ENCODE results near the gene PPID. TPM values are rescaled to one million over a fixed set of nuclear protein-coding genes. Genes with fewer than 3 reads are reported as not detected.

The PPID gene
- total and polyA plus RNA-seq, 2 of the 4 experiments (the other 2 are of a cell fraction), result 11.8 to 21.1 TPM

- Histone ChIP-seq H2BK20ac (ENCODE audit: low read depth, low read length) (peak within 1 kb of the TSS; percentile 50; the same call in 1 of the 2 replicates), H4K8ac (ENCODE audit: low read depth in 2 of 2, low read length in 2 of 2) (peak within 1 kb of the TSS; percentile 16 to 87; a peak in 3 of 4 replicates), H3K4me3 (ENCODE audit: insufficient read depth, low read depth, low read length) (peak within 1 kb of the TSS; percentile 65), H4K20me1 (ENCODE audit: insufficient read depth, low read length) (no peaks in the 10 kb centered on the region), H3K9me1 (ENCODE audit: insufficient read depth, low read length) (no peaks in the 10 kb centered on the region), H3K27me3 (ENCODE audit: control insufficient read depth, insufficient read depth, low read length) (no peaks in the 10 kb centered on the region), H2BK120ac (ENCODE audit: low read depth, low read length) (peak within 1 kb of the TSS; percentile 69), H3K56ac (ENCODE audit: extremely low read depth, insufficient read depth, low read length) (peak within 1 kb of the TSS; percentile 69), H3K4me1 (ENCODE audit: control insufficient read depth, insufficient read depth, low read length) (no peaks in the 10 kb centered on the region), H2AK5ac (ENCODE audit: low read depth, low read length) (peak within 1 kb of the TSS; percentile 3; the same call in 1 of the 2 replicates), H3K9ac (ENCODE audit: low read depth, low read length) (peak within 1 kb of the TSS; percentile 82), H3K9me3 (ENCODE audit: control insufficient read depth, insufficient read depth, low read length) (no peaks in the 10 kb centered on the region), H3K27ac (ENCODE audit: insufficient read depth, low read length) (peak within 1 kb of the TSS; percentile 81), H4K5ac (ENCODE audit: low read depth, low read length) (0 out of 2 replicates have a peak within 1 kb of the TSS, but pooled peaks have one; percentile 3), H3K4me2 (ENCODE audit: low read depth, low read length) (peak within 1 kb of the TSS; percentile 96), H4K91ac (ENCODE audit: insufficient read depth, low read depth, low read length) (peak within 1 kb of the TSS; percentile 67), H2AK9ac (replicated peaks; ENCODE audit: low read depth, low read length, poor library complexity) (peak within 1 kb of the TSS; percentile 87), H2BK15ac (ENCODE audit: low read depth, low read length) (peak within 1 kb of the TSS; percentile 57; the same call in 1 of the 3 replicates), H3K14ac (replicated peaks; ENCODE audit: low read depth, low read length) (peak within 1 kb of the TSS; percentile 82), H3K4ac (ENCODE audit: low read depth, low read length) (peak within 1 kb of the TSS; percentile 80), H3K23ac (ENCODE audit: low read depth, low read length) (peak within 1 kb of the TSS; percentile 78), H2AFZ (replicated peaks; ENCODE audit: low read length, poor library complexity) (peak within 1 kb of the TSS; percentile 97), H3K79me1 (ENCODE audit: low read depth in 1 of 2, low read length in 2 of 2) (peaks cover 8 to 29% of the 10 kb centered on the region in 2 experiments; a peak in 3 of 4 replicates), H3K36me3 (ENCODE audit: control insufficient read depth, insufficient read depth, low read length) (no peaks in the 10 kb centered on the region), H2BK5ac (ENCODE audit: low read depth, low read length, poor library complexity, severe bottlenecking) (peak within 1 kb of the TSS; percentile 73), H3K18ac (ENCODE audit: low read depth, low read length) (peak within 1 kb of the TSS; percentile 22)
- intact Hi-C loops (cut with micrococcal nuclease), result no loop called here
- DNase-seq, result no peak
- BruUV-seq (replicated peaks), result no TSS peak
- TF ChIP-seq MXI1 (IDR thresholded peaks at IDR 0.05; ENCODE audit: borderline replicate concordance, low read depth, low read length) (0 out of 2 replicates have a peak, but pooled peaks have one; percentile 87), POLR2A (IDR thresholded peaks at IDR 0.05; ENCODE audit: low read depth, low read length) (no peak)
- in situ Hi-C loops (cut with MboI; ENCODE audit: low sequenced_read_pairs), result no loop called here
- WGBS, 2 experiments (ENCODE audit: extremely low coverage in 2 of 2, insufficient read length in 1 of 2), result 1% methylated on average over 11 of the region's 20 CpGs; no CpG with 5 or more reads in 1 of the 2 experiments
- ChIA-PET POLR2A (ENCODE audit: unreplicated experiment) (interaction anchor here (0.6 kb wide), 1 partner anchor 24 kb away, joined by 3 read pairs; no protein-coding TSS in a partner anchor), CTCF (no interaction called here)
- dilution Hi-C loops (cut with HindIII; ENCODE audit: low sequenced_read_pairs, unreplicated experiment), result no loop called here
- ATAC-seq (ENCODE audit: low read depth), result no peak
Measured at GRCh38 chr4:158671665-158671914, 51.6 kb downstream of the PPID start, which contains the start of gene C4orf46. Gene C4orf46 (minus strand): TSS chr4:158671887. CDS start chr4:158671801, 86 bp downstream.

Data from IMR-90 (cell line).